HG03354 (cell line): ENCODE results near the gene CADPS2.
"Not testable (repeated sequence)": the region's sequence is repeated elsewhere in the genome, so short reads cannot be mapped to it uniquely, and the experiment has no call there.

Source experiments
- ATAC-seq: cut with Tn5 transposase; IDR thresholded peaks from one replicate; pipeline ENCODE4 v1.9.1; 2021; ENCODE audit warnings: mild to moderate bottlenecking; ENCODE audit not compliant: unreplicated experiment, poor library complexity, severe bottlenecking

Gene CADPS2

GRCh38 chr7:122858320-122858719, 27.9 kb downstream of the CADPS2 start:
- no peak for ATAC-seq

GRCh38 chr7:122850528-122850927, 35.7 kb downstream of the CADPS2 start:
- no peak for ATAC-seq

GRCh38 chr7:122849957-122850328, 36.3 kb downstream of the CADPS2 start:
- ATAC-seq = no peak

DNA sequence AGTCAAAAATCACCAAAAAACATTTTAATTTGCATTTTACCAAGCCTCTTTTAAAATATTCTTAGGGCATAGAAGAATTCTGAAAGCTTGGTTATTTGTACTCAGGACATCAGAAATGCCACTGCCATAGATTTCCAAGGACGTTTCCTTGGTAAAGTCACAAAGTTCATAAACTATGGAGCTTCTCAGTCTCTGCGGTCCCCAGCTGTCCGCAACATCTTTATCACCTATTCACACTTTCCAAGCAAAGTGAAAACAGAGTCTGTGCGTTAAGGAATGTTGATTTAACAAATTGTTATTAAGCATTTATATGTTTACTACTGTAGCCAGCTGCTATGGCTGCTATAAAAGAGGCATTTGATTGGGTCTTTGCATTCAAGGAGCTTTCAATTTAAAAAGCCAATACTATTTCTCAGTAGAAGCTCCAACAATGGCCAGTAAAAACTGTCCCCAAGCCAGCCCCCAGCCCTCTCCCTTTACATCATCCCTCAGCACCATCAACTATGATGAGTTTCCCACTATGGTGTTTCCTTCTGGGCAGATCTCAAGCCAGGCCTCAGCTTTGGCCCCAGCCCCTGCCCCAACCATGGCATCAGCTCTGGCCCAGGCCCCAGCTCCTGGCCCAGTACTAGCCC, 36.8 kb downstream of the CADPS2 start:
- no peak for ATAC-seq

DNA sequence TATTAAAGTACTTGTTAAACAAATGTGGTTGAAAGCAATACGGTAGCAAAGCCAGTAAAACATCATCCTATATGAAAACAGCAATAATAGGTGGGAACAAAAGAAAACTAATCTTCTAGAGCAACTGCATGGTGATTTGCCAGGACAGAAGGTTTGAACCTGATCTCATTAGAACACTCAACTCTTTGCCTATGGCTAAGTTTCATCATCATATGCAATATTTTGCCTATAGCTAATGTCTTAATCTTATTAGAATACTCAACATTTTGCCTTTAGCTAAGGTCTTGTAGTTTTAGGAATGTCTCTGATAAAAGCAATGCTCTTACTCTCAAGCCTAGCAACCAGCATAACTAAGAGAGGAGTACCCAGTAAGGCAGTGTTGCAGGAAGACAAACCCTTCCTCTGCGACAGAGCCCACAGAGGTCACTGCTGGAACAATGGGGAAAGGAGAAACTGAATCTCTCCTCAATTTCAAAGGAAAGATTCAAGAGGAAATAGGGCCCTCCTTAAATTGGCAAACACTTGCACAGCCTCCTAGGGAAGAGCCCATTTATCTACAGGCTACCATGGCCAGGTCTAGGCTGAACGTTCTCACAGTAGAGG, 38.3 kb downstream of the CADPS2 start:
- no peak for ATAC-seq

DNA sequence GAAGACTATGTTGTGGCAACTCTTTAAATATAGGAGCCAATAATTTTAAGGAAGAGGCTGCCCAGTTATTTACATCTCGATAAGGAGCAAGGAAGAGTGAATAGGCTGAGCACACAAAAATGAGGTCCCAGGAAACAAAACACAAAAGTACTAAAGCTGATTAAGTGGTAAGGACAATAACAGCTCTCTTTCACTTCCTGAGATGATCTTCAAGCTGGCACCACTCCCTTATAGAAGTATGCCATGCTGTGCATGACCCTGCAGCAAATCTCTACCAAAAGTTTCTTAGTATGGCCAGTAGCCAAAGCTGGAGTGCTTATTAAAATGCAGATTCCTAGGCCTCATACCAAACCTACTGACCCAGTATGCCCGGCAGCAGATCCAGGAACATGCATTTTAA, 39.7 kb downstream of the CADPS2 start:
- no peak for ATAC-seq

- ATAC-seq = no peak
Measured at GRCh38 chr7:122845286-122845685, 41.0 kb downstream of the CADPS2 start.

- ATAC-seq = no peak
Measured at GRCh38 chr7:122844191-122844988, 41.9 kb downstream of the CADPS2 start.

GRCh38 chr7:122842971-122843370, 43.3 kb downstream of the CADPS2 start:
- no peak for ATAC-seq

DNA sequence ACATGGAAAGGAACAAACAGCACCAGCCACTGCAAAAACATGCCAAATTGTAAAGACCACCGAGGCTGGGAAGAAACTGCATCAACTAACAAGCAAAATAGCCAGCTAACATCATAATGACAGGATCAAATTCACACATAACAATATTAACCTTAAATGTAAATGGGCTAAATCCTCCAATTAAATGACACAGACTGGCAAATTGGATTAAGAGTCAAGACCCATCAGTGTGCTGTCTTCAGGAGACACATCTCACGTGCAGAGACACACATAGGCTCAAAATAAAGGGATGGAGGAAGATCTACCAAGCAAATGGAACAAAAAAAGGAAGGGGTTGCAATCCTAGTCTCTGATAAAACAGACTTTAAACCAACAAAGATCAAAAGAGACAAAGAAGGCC, 50.0 kb downstream of the CADPS2 start:
- ATAC-seq = not testable (repeated sequence)

GRCh38 chr7:122834571-122834942, 51.7 kb downstream of the CADPS2 start:
- not testable (repeated sequence) for ATAC-seq

DNA sequence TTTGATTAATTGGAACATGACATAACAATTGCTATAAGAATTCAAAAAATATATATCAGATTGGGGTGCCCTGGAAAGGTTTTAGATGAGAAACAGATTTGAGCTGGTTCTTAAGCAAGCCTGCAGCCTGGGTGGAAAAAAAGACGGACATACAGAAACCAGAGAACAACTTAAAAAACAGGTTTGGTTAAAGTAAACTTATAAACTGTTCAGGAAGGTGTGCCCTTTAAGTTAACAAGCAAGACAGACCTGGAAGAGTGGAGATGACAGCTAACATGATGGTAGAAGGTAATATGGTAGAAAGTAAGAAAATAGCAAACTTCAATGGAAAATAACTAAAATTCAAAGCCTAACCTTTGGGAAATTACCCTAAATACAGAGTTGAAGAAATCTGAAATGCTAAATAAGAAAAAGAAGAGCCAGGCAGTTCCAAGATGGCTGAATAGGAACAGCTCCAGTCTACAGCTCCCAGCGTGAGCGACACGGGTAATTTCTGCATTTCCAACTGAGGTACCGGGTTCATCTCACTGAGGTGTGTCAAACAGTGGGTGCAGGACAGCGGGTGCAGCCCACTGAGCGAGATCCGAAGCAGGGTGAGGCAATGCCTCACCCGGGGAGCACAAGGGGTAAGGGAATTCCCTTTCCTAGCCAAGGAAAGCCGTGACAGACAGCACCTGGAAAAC, 52.2 kb downstream of the CADPS2 start:
- ATAC-seq = no peak

DNA sequence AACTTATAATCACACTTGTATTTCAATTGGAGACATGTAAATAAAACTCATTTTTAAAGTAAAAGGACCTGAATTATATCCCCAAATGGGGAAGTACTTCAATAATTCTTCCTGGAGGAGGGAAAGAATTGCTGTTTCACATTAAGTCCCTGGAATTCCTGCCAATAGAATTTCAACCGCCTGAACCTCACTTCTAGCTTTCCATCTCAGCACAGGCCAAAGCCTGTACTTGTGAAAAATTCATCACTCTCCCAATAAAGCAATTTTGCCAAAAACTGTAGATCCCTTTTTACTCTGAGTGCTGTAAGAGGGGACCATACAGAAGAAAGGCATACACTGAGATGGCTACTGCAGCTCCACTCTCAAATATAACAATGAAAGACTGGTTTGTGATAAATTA, 54.8 kb downstream of the CADPS2 start:
- ATAC-seq = no peak

DNA sequence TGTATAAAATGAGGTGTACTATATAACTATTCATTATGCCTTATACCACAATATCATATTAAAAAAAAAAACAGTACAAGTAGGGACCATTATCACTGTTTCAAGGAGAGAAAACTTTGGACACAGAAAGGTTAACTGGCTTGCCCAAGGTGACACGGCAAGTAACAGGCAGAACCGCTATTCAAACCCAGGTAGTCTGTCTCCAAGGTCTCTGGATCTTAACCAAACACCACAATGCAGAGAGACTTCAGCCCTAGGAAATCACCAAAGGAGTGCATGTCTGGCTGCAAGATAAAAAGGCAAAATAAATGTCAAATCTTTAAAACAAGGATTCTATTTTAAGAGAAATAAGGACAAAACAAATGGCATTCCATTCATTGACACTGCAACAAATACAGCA, 56.3 kb downstream of the CADPS2 start:
- ATAC-seq = no peak

- no peak for ATAC-seq
Measured at GRCh38 chr7:122827763-122828162, 58.5 kb downstream of the CADPS2 start.

DNA sequence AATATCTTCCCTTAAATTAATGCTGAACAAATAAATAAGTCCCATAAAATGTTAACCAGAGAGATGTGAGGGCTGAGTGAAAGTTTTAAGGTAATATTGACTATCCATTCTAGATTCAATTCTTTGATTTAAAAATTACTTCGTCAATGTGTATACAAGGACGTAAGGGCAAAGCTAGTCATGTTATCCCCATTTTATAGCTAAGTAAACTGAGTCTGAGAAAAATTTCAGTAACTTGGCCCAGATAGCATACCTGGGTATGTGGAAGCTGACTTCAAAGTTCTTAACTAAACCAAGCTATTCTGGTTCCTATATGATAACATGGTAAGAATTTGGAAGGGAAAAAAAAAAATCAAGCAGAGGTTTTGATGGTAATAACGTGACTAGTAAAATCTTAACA, 72.4 kb downstream of the CADPS2 start:
- ATAC-seq = no peak

GRCh38 chr7:122803851-122804250, 82.4 kb downstream of the CADPS2 start:
- ATAC-seq = no peak

- no peak for ATAC-seq
Measured at GRCh38 chr7:122803323-122803722, 82.9 kb downstream of the CADPS2 start.

DNA sequence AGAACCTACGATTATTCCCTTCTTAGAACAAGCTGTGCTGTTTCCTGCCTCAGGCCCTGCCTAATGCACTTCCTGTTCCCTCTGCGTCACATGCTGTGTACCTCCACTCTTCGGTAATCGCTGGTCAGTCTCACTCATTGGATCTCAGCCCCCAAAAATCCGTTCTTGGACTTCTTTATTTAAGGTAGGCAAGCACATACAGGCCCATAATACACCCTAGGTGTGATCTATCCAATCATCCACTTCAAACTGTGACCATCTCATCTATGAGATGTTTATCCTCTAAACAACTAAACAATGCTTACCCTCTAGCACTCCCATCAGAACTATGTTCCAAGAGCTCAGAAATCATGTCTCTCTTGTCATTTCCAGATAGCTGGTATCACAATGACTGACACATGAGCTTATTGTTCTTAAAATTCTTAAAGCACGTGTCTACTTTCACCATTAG, 83.9 kb downstream of the CADPS2 start:
- no peak for ATAC-seq

DNA sequence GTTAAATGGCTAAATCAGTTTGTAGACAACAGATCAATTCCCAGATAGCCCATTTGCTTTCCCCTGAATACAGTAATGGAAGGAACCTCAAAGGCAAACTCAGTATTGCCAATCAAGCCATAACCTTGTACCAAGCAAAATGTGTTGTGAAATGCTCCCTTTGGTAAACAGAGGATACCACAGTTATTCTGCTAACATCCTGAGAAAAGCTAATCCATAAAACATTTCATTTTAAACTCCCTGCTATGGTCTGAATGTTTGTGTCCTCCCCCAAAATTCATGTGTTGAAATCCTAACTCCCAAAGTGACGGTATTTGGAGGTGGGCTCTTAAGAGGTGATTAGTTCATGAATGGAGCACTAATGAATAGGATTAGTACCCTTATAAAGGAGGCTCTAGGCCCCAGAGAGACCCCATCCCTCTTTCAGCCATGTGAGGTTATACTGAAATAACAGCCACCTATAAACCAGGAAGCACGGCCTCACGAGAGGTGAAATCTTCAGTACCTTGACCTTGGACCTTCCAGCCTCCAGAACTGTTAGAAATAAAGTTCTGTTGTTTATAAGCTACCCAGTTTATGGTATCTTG, 94.2 kb downstream of the CADPS2 start:
- no peak for ATAC-seq
